GM23338 (cell line): ENCODE measurements around the gene TWIST2. TPM values are rescaled to one million over a fixed set of nuclear protein-coding genes. Genes with fewer than 3 reads are reported as not detected.

Experiments used
- ATAC-seq: fragments of 200-7000 bp; cut with Tn5 transposase; 3 replicates; pipeline ENCODE4 v1.9.1; 2020
- DNase-seq: peaks from one replicate; pipeline ENCODE4 v3.0.0-alpha.2; 2015; ENCODE audit warnings: low spot score
- H2AFZ ChIP-seq: fragments of 200-600 bp; sonication (generic); 2 replicates; pipeline ENCODE4 v1.8.0; 2016; ENCODE audit warnings: antibody characterized with exemption, mild to moderate bottlenecking, moderate library complexity
- H3F3A ChIP-seq: fragments of 200-600 bp; sonication (generic); replicated peaks from 2 replicates; pipeline ENCODE4 v1.8.0; 2017; ENCODE audit warnings: antibody characterized with exemption, mixed run types, low read depth
- H3K27ac ChIP-seq: fragments of 200-600 bp; sonication (generic); 2 replicates; pipeline ENCODE4 v1.6.1; 2016; ENCODE audit warnings: low read depth
- H3K27me3 ChIP-seq: fragments of 200-600 bp; sonication (generic); 2 replicates; pipeline ENCODE4 v1.8.0; 2016; ENCODE audit warnings: mild to moderate bottlenecking, mixed run types, moderate library complexity; ENCODE audit not compliant: insufficient read depth
- H3K36me3 ChIP-seq: fragments of 200-600 bp; sonication (generic); 2 replicates; pipeline ENCODE4 v1.8.0; 2016; ENCODE audit warnings: mild to moderate bottlenecking; ENCODE audit not compliant: insufficient read depth
- H3K4me1 ChIP-seq: fragments of 200-600 bp; sonication (generic); 2 replicates; pipeline ENCODE4 v1.8.0; 2016; ENCODE audit warnings: mild to moderate bottlenecking, moderate library complexity; ENCODE audit not compliant: insufficient read depth
- H3K4me2 ChIP-seq: fragments of 200-600 bp; sonication (generic); 2 replicates; pipeline ENCODE4 v1.7.1; 2017; ENCODE audit warnings: mixed run types
- H3K4me3 ChIP-seq: fragments of 200-600 bp; sonication (generic); 2 replicates; pipeline ENCODE4 v1.6.1; 2016; ENCODE audit warnings: mixed run types
- H3K79me2 ChIP-seq: fragments of 200-600 bp; sonication (generic); replicated peaks from 2 replicates; pipeline ENCODE4 v1.8.0; 2017; ENCODE audit warnings: mild to moderate bottlenecking; ENCODE audit not compliant: insufficient read depth
- H3K9me2 ChIP-seq: fragments of 200-600 bp; sonication (generic); 2 replicates; pipeline ENCODE4 v1.8.0; 2017; ENCODE audit not compliant: insufficient read depth
- H4K20me1 ChIP-seq: fragments of 200-600 bp; sonication (generic); replicated peaks from 2 replicates; pipeline ENCODE4 v1.8.0; 2017; ENCODE audit warnings: mild to moderate bottlenecking; ENCODE audit not compliant: insufficient read depth
- H3K27ac Mint-ChIP-seq: 2 replicates; pipeline ENCODE4 v1.8.0; 2020; ENCODE audit warnings: inconsistent platforms, mild to moderate bottlenecking, moderate library complexity, mixed read lengths
- H3K27me3 Mint-ChIP-seq: 3 replicates; pipeline ENCODE4 v1.8.0; 2022; ENCODE audit warnings: low read depth, mild to moderate bottlenecking, moderate library complexity, mixed read lengths, inconsistent platforms; ENCODE audit not compliant: insufficient read depth, poor library complexity
- H3K36me3 Mint-ChIP-seq: 3 replicates; pipeline ENCODE4 v1.8.0; 2021; ENCODE audit warnings: low read depth, mild to moderate bottlenecking, inconsistent platforms, moderate library complexity, mixed read lengths
- H3K4me1 Mint-ChIP-seq: 3 replicates; pipeline ENCODE4 v1.8.0; 2020; ENCODE audit warnings: mild to moderate bottlenecking, inconsistent platforms, mixed read lengths
- H3K4me3 Mint-ChIP-seq: 3 replicates; pipeline ENCODE4 v1.8.0; 2021; ENCODE audit warnings: moderate library complexity, mild to moderate bottlenecking, inconsistent platforms, mixed read lengths
- H3K9me3 Mint-ChIP-seq: 3 replicates; pipeline ENCODE4 v1.8.0; 2020; ENCODE audit warnings: moderate library complexity, mild to moderate bottlenecking, inconsistent platforms, mixed read lengths
- CREB1 ChIP-seq: fragments of 250-450 bp; sonication (Bioruptor Pico); IDR thresholded peaks from 2 replicates; pipeline ENCODE4 v1.5.0; 2020; ENCODE audit warnings: low read depth, mild to moderate bottlenecking, moderate library complexity
- EZH2 ChIP-seq: fragments of 200-600 bp; sonication (generic); IDR thresholded peaks from one replicate; pipeline ENCODE4 v1.8.0; 2017; ENCODE audit warnings: antibody characterized with exemption, mild to moderate bottlenecking, low read depth; ENCODE audit not compliant: unreplicated experiment
- JUNB ChIP-seq: IDR thresholded peaks from one replicate; pipeline ENCODE4 v1.6.1; 2016; ENCODE audit warnings: antibody characterized with exemption; ENCODE audit not compliant: unreplicated experiment
- NANOG ChIP-seq: IDR thresholded peaks from 2 replicates; pipeline ENCODE4 v1.6.1; 2016; ENCODE audit warnings: antibody characterized with exemption, borderline replicate concordance
- REST ChIP-seq: IDR thresholded peaks from one replicate; pipeline ENCODE4 v1.6.1; 2018; ENCODE audit warnings: antibody characterized with exemption; ENCODE audit not compliant: unreplicated experiment
- STAT1 ChIP-seq: IDR thresholded peaks from one replicate; pipeline ENCODE4 v1.6.1; 2016; ENCODE audit warnings: antibody characterized with exemption; ENCODE audit not compliant: unreplicated experiment
- ZNF114 ChIP-seq: fragments of 250-450 bp; sonication (Bioruptor Pico); IDR thresholded peaks from 2 replicates; pipeline ENCODE4 v1.5.0; 2020; ENCODE audit warnings: mild to moderate bottlenecking, moderate library complexity
- polyA plus RNA-seq: library from polyadenylated mRNA; unstranded; fragments of >200 nt; fragmentation: Nextera tagmentation; extraction: Ambion mirVana; gene quantifications from 2 replicates; pipeline ENCODE4 v1.2.1, GENCODE V29; 2016
- total RNA-seq: library from RNA; depleted of rRNA; stranded (reverse); fragments of >200 nt; shearing (Covaris generic); gene quantifications from 2 replicates; pipeline ENCODE4 v1.2.3, GENCODE V29; 2014

The TWIST2 gene
- total and polyA plus RNA-seq, 2 experiments from 2014 or later, result 7.0 to 12.5 TPM

- Histone ChIP-seq H2AFZ (no peak overlapping the region), H3K4me3 (no peak overlapping the region), H3K79me2 (no peaks in the 10 kb centered on the region), H4K20me1 (no peaks in the 10 kb centered on the region), H3K4me2 (no peak overlapping the region), H3K36me3 (no peaks in the 10 kb centered on the region), H3K27ac (no peak overlapping the region), H3K4me1 (no peaks in the 10 kb centered on the region), H3F3A (no peaks in the 10 kb centered on the region), H3K9me2 (no peaks in the 10 kb centered on the region), H3K27me3 (no peaks in the 10 kb centered on the region)
- TF ChIP-seq JUNB (no peak), NANOG (no peak), ZNF114 (no peak)
- no peaks in the 10 kb centered on the region for H3K36me3 Mint-ChIP-seq
- ATAC-seq, result no peak
- no peaks in the 10 kb centered on the region; the same call in 2 of the 3 replicates for H3K9me3 Mint-ChIP-seq
- no peak overlapping the region for H3K27ac Mint-ChIP-seq
- DNase-seq, result no peak
- peaks cover 16% of the 10 kb centered on the region for H3K27me3 Mint-ChIP-seq
- no peaks in the 10 kb centered on the region for H3K4me1 Mint-ChIP-seq
- no peak overlapping the region; the same call in 2 of the 3 replicates for H3K4me3 Mint-ChIP-seq
These were observed 68.4 kb downstream of the TWIST2 start for GRCh38 chr2:238916176-238916874.

- H3K27ac Mint-ChIP-seq, result no peak overlapping the region
- no peak for DNase-seq
- Histone ChIP-seq H3F3A (no peaks in the 10 kb centered on the region), H3K27ac (no peak overlapping the region), H3K4me1 (no peaks in the 10 kb centered on the region), H3K4me2 (no peak overlapping the region), H3K4me3 (no peak overlapping the region), H3K79me2 (no peaks in the 10 kb centered on the region), H2AFZ (no peak overlapping the region), H3K9me2 (no peaks in the 10 kb centered on the region), H3K36me3 (no peaks in the 10 kb centered on the region), H3K27me3 (no peaks in the 10 kb centered on the region), H4K20me1 (no peaks in the 10 kb centered on the region)
- peaks cover 19% of the 10 kb centered on the region for H3K27me3 Mint-ChIP-seq
- no peak overlapping the region for H3K4me3 Mint-ChIP-seq
- no peak for ATAC-seq
- no peak for TF ChIP-seq EZH2
- no peak for TF ChIP-seq CREB1 (CRISPR knock-in tag)
- TF ChIP-seq NANOG, result no peak
- TF ChIP-seq REST, result no peak
- no peak for TF ChIP-seq STAT1
- no peaks in the 10 kb centered on the region for H3K36me3 Mint-ChIP-seq
- H3K9me3 Mint-ChIP-seq, result no peaks in the 10 kb centered on the region; the same call in 2 of the 3 replicates
- no peaks in the 10 kb centered on the region for H3K4me1 Mint-ChIP-seq
These were observed 69.1 kb downstream of the TWIST2 start for GRCh38 chr2:238916875-238917590.
